Stomach (tissue), 9 donors: ENCODE data around the gene C12orf60. TPM values are rescaled to one million over a fixed set of nuclear protein-coding genes. Genes with fewer than 3 reads are reported as not detected.

Source experiments
- DNase-seq, 2 donors: peaks; one replicate each; pipeline versions ENCODE4 v3.0.0 to v3.0.0-alpha.2; 2013 to 2019
- H3K27ac ChIP-seq, 5 donors: fragments of 200-600 bp in 4 of 5; sonication (generic) in 4 of 5; one replicate each; pipeline ENCODE4 v1.5.1; 2013 to 2019; ENCODE audit warnings: mild to moderate bottlenecking in 1 of 5, moderate library complexity in 1 of 5
- H3K27me3 ChIP-seq, 3 donors: fragments of 200-600 bp; sonication (generic); one replicate each; pipeline ENCODE4 v1.5.1; 2017 to 2019; ENCODE audit warnings: mixed run types in 1 of 3
- H3K36me3 ChIP-seq, 4 donors: fragments of 200-600 bp; sonication (generic); 1 replicate in 3 of 4; 2 replicates in 1 of 4; pipeline ENCODE4 v1.5.1; 2016 to 2019
- H3K4me1 ChIP-seq, 4 donors: fragments of 200-600 bp; sonication (generic); one replicate each; pipeline ENCODE4 v1.5.1; 2016 to 2019
- H3K4me3 ChIP-seq, 4 donors: fragments of 200-600 bp; sonication (generic) in 3 of 4; one replicate each; pipeline ENCODE4 v1.5.1; 2016 to 2019; ENCODE audit warnings: mild to moderate bottlenecking in 1 of 4
- H3K9me3 ChIP-seq, 4 donors: fragments of 200-600 bp; sonication (generic); one replicate each; pipeline ENCODE4 v1.5.1; 2016 to 2019
- CTCF ChIP-seq, 7 experiments: fragments of 450-650 bp in 4 of 7; fragments of 200-600 bp in 3 of 7; sonication (generic) in 3 of 7; IDR thresholded peaks; one replicate each; pipeline ENCODE4 v1.5.1; 2016 to 2019; ENCODE audit warnings: antibody characterized with exemption in 7 of 7, control low read depth in 2 of 7, mild to moderate bottlenecking in 1 of 7
- EP300 ChIP-seq: sonication (generic); formaldehyde crosslinking; IDR thresholded peaks from one replicate; pipeline ENCODE4 v1.6.1; 2017; ENCODE audit warnings: antibody characterized with exemption
- POLR2A ChIP-seq, 4 donors: fragments of 450-650 bp; IDR thresholded peaks; one replicate each; pipeline ENCODE4 v1.6.1; 2016; ENCODE audit warnings: antibody characterized with exemption in 4 of 4, control low read depth in 2 of 4, mild to moderate bottlenecking in 1 of 4, moderate library complexity in 1 of 4
- POLR2AphosphoS5 ChIP-seq, 3 donors: sonication (generic); formaldehyde crosslinking; IDR thresholded peaks; one replicate each; pipeline ENCODE4 v1.6.1; 2016; ENCODE audit warnings: antibody characterized with exemption in 3 of 3
- WGBS, 5 donors: extraction: QIAGEN DNeasy Blood & Tissue Kit in 3 of 5; methylation state at CpG; one replicate each; pipeline versions ENCODE4 v1.1.5 to v1.1.7; 2013 to 2018; 5-methylcytosine and 5-hydroxymethylcytosine counted together
- intact Hi-C: fragments of 100-400 bp; cut with DNase I; formaldehyde crosslinking; loops from one replicate; pipeline ENCODE4 v1.15.1; 2023; ENCODE audit warnings: low total_unique reads
- polyA plus RNA-seq, 3 donors: library from polyadenylated mRNA; stranded (reverse); fragments of 200-250 nt; gene quantifications; one replicate each; pipeline ENCODE4 v1.2.3, GENCODE V29; 2013
- total RNA-seq, 5 donors: library from RNA; depleted of rRNA; stranded (reverse); fragments of >200 nt; gene quantifications; one replicate each; pipeline versions ENCODE4 v1.1.0 to v1.2.3, GENCODE V29; 2014 to 2016
- donor health status: healthy with polysubstance abuse.
- donor health status: Bipolar disorder and iron deficiency.
- donor health status: healthy.

C12orf60 gene
- total and polyA plus RNA-seq, 8 donors: 1.0 to 3.1 (median 1.4) TPM; not detected in 2

GRCh38 chr12:14853961-14854360 is 50.5 kb downstream of the C12orf60 start:
- no peaks in the 10 kb centered on the region for H3K36me3 ChIP-seq
- peak in 1 of 2 donors; percentile 53 for DNase-seq
- no peaks in the 10 kb centered on the region for H3K4me1 ChIP-seq
- no peaks in the 10 kb centered on the region for H3K27me3 ChIP-seq
- peaks cover 0 to 6% (median under 1%) of the 10 kb centered on the region in 4 donors for H3K9me3 ChIP-seq
- 50 to 70% (median 54%) methylated on average over 3 of the region's 3 CpGs for WGBS, 5 donors
- intact Hi-C loops: no loop called here
- no peak overlapping the region for H3K4me3 ChIP-seq
- no peak overlapping the region for H3K27ac ChIP-seq
- TF ChIP-seq POLR2AphosphoS5 (IDR thresholded peaks at IDR 0.05) (no peak), POLR2A (IDR thresholded peaks at IDR 0.05) (no peak), EP300 (no peak), CTCF (IDR thresholded peaks at IDR 0.05) (no peak)

GRCh38 chr12:14854586-14855183 is 51.2 kb downstream of the C12orf60 start:
- intact Hi-C loops: no loop called here
- DNase-seq: no peak
- TF ChIP-seq POLR2AphosphoS5 (IDR thresholded peaks at IDR 0.05) (no peak), POLR2A (IDR thresholded peaks at IDR 0.05) (no peak), EP300 (no peak), CTCF (IDR thresholded peaks at IDR 0.05) (no peak)
- Histone ChIP-seq H3K9me3 (peaks cover 0 to 11% (median 3%) of the 10 kb centered on the region in 4 donors), H3K27ac (no peak overlapping the region), H3K27me3 (no peaks in the 10 kb centered on the region), H3K4me1 (no peaks in the 10 kb centered on the region), H3K36me3 (no peaks in the 10 kb centered on the region), H3K4me3 (no peak overlapping the region)
- WGBS, 5 donors: 53 to 63% (median 58%) methylated on average over 6 of the region's 6 CpGs

GRCh38 chr12:14858513-14858912 is 55.0 kb downstream of the C12orf60 start:
- H3K9me3 ChIP-seq: peaks cover 0 to 30% (median 15%) of the 10 kb centered on the region in 4 donors
- no peaks in the 10 kb centered on the region for H3K27me3 ChIP-seq
- TF ChIP-seq CTCF (IDR thresholded peaks at IDR 0.05) (no peak), POLR2A (IDR thresholded peaks at IDR 0.05) (no peak), EP300 (no peak), POLR2AphosphoS5 (IDR thresholded peaks at IDR 0.05) (no peak)
- WGBS, 5 donors: 83 to 91% (median 90%) methylated on average over 1 of the region's 1 CpG
- DNase-seq: no peak
- no peaks in the 10 kb centered on the region for H3K4me1 ChIP-seq
- H3K4me3 ChIP-seq: no peak overlapping the region
- no peak overlapping the region for H3K27ac ChIP-seq
- no peaks in the 10 kb centered on the region for H3K36me3 ChIP-seq
- intact Hi-C loops: no loop called here

GRCh38 chr12:14860490-14860889 is 57.0 kb downstream of the C12orf60 start:
- no peak for DNase-seq
- Histone ChIP-seq H3K36me3 (no peaks in the 10 kb centered on the region), H3K4me1 (no peaks in the 10 kb centered on the region), H3K27ac (no peak overlapping the region), H3K4me3 (no peak overlapping the region), H3K9me3 (peaks cover 0 to 30% (median 15%) of the 10 kb centered on the region in 4 donors), H3K27me3 (no peaks in the 10 kb centered on the region)
- intact Hi-C loops: no loop called here
- TF ChIP-seq POLR2A (IDR thresholded peaks at IDR 0.05) (no peak), CTCF (IDR thresholded peaks at IDR 0.05) (no peak), EP300 (no peak), POLR2AphosphoS5 (IDR thresholded peaks at IDR 0.05) (no peak)
